ENCODE results near the gene ZDHHC7.

Gene ZDHHC7

GRCh38 chr16:84990782-84991181 lies 20.6 kb downstream of the ZDHHC7 start:
- ChIA-PET CTCF (interaction anchor here (0.7 to 2.3 kb wide), 4 partner anchors 15 to 19 kb away, joined by 3 to 16 read pairs (median 4); no protein-coding TSS in a partner anchor), POLR2A (no interaction called here)
- no peak for DNase-seq (ENCODE audit: extremely low spot score)
- no peak for TF ChIP-seq CTCF (IDR thresholded peaks at IDR 0.05; ENCODE audit: control extremely low read depth, extremely low read depth, low read depth, missing control alignments)

GRCh38 chr16:84989749-84990620 lies 21.4 kb downstream of the ZDHHC7 start:
- POLR2A ChIA-PET: interaction anchor here (0.6 kb wide), 1 partner anchor 879 kb away, joined by 4 read pairs; no protein-coding TSS in a partner anchor
- no peak for DNase-seq (ENCODE audit: extremely low spot score)

GRCh38 chr16:84988328-84989080 lies 22.8 kb downstream of the ZDHHC7 start:
- CTCF ChIA-PET: interaction anchor here (1.5 to 2.3 kb wide), 4 partner anchors 13 to 36 kb away, joined by 3 to 16 read pairs (median 4); no protein-coding TSS in a partner anchor
- no peak for DNase-seq (ENCODE audit: extremely low spot score)
- TF ChIP-seq CTCF (IDR thresholded peaks at IDR 0.05; ENCODE audit: control extremely low read depth, extremely low read depth, low read depth, missing control alignments): no peak
- POLR2A ChIA-PET: interaction anchor here (0.6 kb wide), 1 partner anchor 57 kb away, joined by 3 read pairs; no protein-coding TSS in a partner anchor

More at GRCh38 chr16:84989749-84990620, 21.4 kb downstream of the ZDHHC7 start:
- CTCF ChIA-PET: interaction anchor here (0.8 to 2.3 kb wide), 8 partner anchors 12 to 251 kb away, joined by 3 to 16 read pairs (median 4); no protein-coding TSS in a partner anchor
- no peak for TF ChIP-seq CTCF (IDR thresholded peaks at IDR 0.05; ENCODE audit: control extremely low read depth, extremely low read depth, low read depth, missing control alignments)

GRCh38 chr16:84986879-84987278 lies 24.5 kb downstream of the ZDHHC7 start:
- CTCF ChIA-PET: interaction anchor here (2.0 kb wide), 1 partner anchor 16 kb away, joined by 8 read pairs; no protein-coding TSS in a partner anchor

GRCh38 chr16:84986102-84986501 lies 25.2 kb downstream of the ZDHHC7 start:
- ChIA-PET POLR2A (no interaction called here), CTCF (interaction anchor here (0.9 to 2.0 kb wide), 3 partner anchors 15 to 101 kb away, joined by 3 to 8 read pairs (median 4); no protein-coding TSS in a partner anchor)
- DNase-seq (ENCODE audit: extremely low spot score): no peak
- no peak for TF ChIP-seq CTCF (IDR thresholded peaks at IDR 0.05; ENCODE audit: control extremely low read depth, extremely low read depth, low read depth, missing control alignments)

More at GRCh38 chr16:84986879-84987278, 24.5 kb downstream of the ZDHHC7 start:
- POLR2A ChIA-PET: no interaction called here
- no peak for TF ChIP-seq CTCF (IDR thresholded peaks at IDR 0.05; ENCODE audit: control extremely low read depth, extremely low read depth, low read depth, missing control alignments)
- DNase-seq (ENCODE audit: extremely low spot score): no peak

All from GM10248 (cell line).